MM.1S (cell line): ENCODE results near the gene CLTCL1.

Experiments used
- CTCF ChIP-seq: fragments of 300-600 bp; sonication (generic); IDR thresholded peaks from 2 replicates; pipeline ENCODE4 v1.5.1; 2016; ENCODE audit warnings: antibody characterized with exemption, low read length, mixed read lengths
- EZH2 ChIP-seq: fragments of 300-600 bp; sonication (generic); optimal IDR thresholded peaks from 2 replicates; pipeline ENCODE3; 2017; ENCODE audit warnings: low read depth, mild to moderate bottlenecking, antibody characterized with exemption, low read length, mixed read lengths

GRCh38 chr22:19175026-19175601 is 116.4 kb downstream of the CLTCL1 start:
- TF ChIP-seq CTCF = no peak
- TF ChIP-seq EZH2 = no peak
